H1 (cell line): ENCODE measurements around the gene CLASP2. TPM values are rescaled to one million over a fixed set of nuclear protein-coding genes. Genes with fewer than 3 reads are reported as not detected.

Source experiments
- CTCF ChIA-PET: fragments of 300-600 bp; sonication (Branson Sonifier 250); formaldehyde crosslinking; loops from one replicate; lab custom pipeline; 2021; ENCODE audit not compliant: partially characterized antibody; lab: Charles Lee
- POLR2A ChIA-PET: fragments of 300-600 bp; sonication (Branson Sonifier 250); formaldehyde crosslinking; loops from one replicate; lab custom pipeline; 2021; ENCODE audit warnings: inconsistent platforms; ENCODE audit not compliant: partially characterized antibody; lab: Charles Lee
- DNase-seq, 2 experiments: peaks; one replicate each; pipeline versions ENCODE4 v3.0.0 to v3.0.0-alpha.2; 2010 to 2022; ENCODE audit warnings: low spot score in 2 of 2, low read depth in 1 of 2, mixed read lengths in 1 of 2
- FAIRE-seq: peaks from 2 replicates; lab custom pipeline; 2011; peaks lifted over from hg19 to GRCh38; lab: Jason Lieb, UNC
- H2AFZ ChIP-seq: 2 replicates; pipeline ENCODE4 v1.8.1; 2012; ENCODE audit warnings: low read length, inconsistent platforms
- H2AK5ac ChIP-seq: 2 replicates; pipeline ENCODE4 v1.6.1; 2013; ENCODE audit warnings: low read depth, low read length
- H2BK120ac ChIP-seq: replicated peaks from 2 replicates; pipeline ENCODE3; 2013; ENCODE audit warnings: low read depth, low read length, inconsistent platforms
- H2BK12ac ChIP-seq: 2 replicates; pipeline ENCODE4 v1.6.1; 2013; ENCODE audit warnings: low read depth, low read length
- H2BK15ac ChIP-seq: 2 replicates; pipeline ENCODE4 v1.6.1; 2013; ENCODE audit warnings: low read length
- H2BK20ac ChIP-seq: 2 replicates; pipeline ENCODE4 v1.6.1; 2013; ENCODE audit warnings: low read length
- H2BK5ac ChIP-seq: 2 replicates; pipeline ENCODE4 v1.6.1; 2013; ENCODE audit warnings: low read depth, low read length
- H3K14ac ChIP-seq: 2 replicates; pipeline ENCODE4 v1.6.1; 2013; ENCODE audit warnings: inconsistent platforms; ENCODE audit not compliant: insufficient read length
- H3K18ac ChIP-seq: 2 replicates; pipeline ENCODE4 v1.6.1; 2013; ENCODE audit warnings: low read length; ENCODE audit errors: extremely low read depth
- H3K23ac ChIP-seq: 2 replicates; pipeline ENCODE4 v1.6.1; 2013; ENCODE audit warnings: inconsistent platforms; ENCODE audit not compliant: insufficient read length
- H3K23me2 ChIP-seq: 2 replicates; pipeline ENCODE4 v1.6.1; 2013; ENCODE audit warnings: low read depth, low read length
- H3K27ac ChIP-seq: 2 replicates; pipeline ENCODE4 v1.6.1; 2011; ENCODE audit warnings: low read depth, low read length, inconsistent platforms
- H3K27me3 ChIP-seq, 4 experiments: replicated peaks in 1 of 4; 1 replicate in 1 of 4; 2 replicates in 3 of 4; pipeline versions ENCODE4 v1.6.1 to v1.8.1; 2011 to 2013; ENCODE audit warnings: low read length in 3 of 4, mild to moderate bottlenecking in 3 of 4, inconsistent platforms in 2 of 4, mixed read lengths in 2 of 4, moderate library complexity in 1 of 4; ENCODE audit not compliant: control insufficient read depth in 3 of 4, insufficient read depth in 3 of 4; ENCODE audit errors: extremely low read depth in 1 of 4
- H3K36me3 ChIP-seq, 4 experiments: 2 replicates each; pipeline versions ENCODE4 v1.6.1 to v1.8.1; 2011 to 2013; ENCODE audit warnings: mild to moderate bottlenecking in 4 of 4, low read length in 3 of 4, moderate library complexity in 2 of 4, control low read depth in 1 of 4, inconsistent platforms in 1 of 4; ENCODE audit not compliant: insufficient read depth in 4 of 4, control insufficient read depth in 2 of 4
- H3K4ac ChIP-seq: replicated peaks from 2 replicates; pipeline ENCODE3; 2013; ENCODE audit warnings: low read length, low read depth, mixed read lengths, inconsistent platforms; ENCODE audit not compliant: insufficient read length
- H3K4me1 ChIP-seq, 4 experiments: replicated peaks in 1 of 4; 1 replicate in 1 of 4; 2 replicates in 3 of 4; pipeline versions ENCODE4 v1.6.1 to v1.8.1; 2011 to 2013; ENCODE audit warnings: low read length in 3 of 4, inconsistent platforms in 2 of 4, mixed read lengths in 1 of 4; ENCODE audit not compliant: insufficient read depth in 4 of 4, control insufficient read depth in 3 of 4
- H3K4me2 ChIP-seq, 2 experiments: 2 replicates each; pipeline versions ENCODE4 v1.6.1 to v1.8.1; 2011 to 2013; ENCODE audit warnings: low read depth in 2 of 2, low read length in 2 of 2, control low read depth in 1 of 2, inconsistent platforms in 1 of 2, mild to moderate bottlenecking in 1 of 2; ENCODE audit not compliant: insufficient read depth in 1 of 2
- H3K4me3 ChIP-seq, 4 experiments: fragments of 200-600, 300-600 bp in 1 of 4; sonication (generic), shearing (Covaris generic), sonication (Bioruptor Twin) in 1 of 4; 2 replicates each; pipeline versions ENCODE4 v1.5.1 to v1.8.1; 2011 to 2016; ENCODE audit warnings: low read length in 4 of 4, low read depth in 3 of 4, control low read depth in 2 of 4, inconsistent platforms in 2 of 4, mild to moderate bottlenecking in 2 of 4, mixed read lengths in 1 of 4, moderate library complexity in 1 of 4; ENCODE audit not compliant: insufficient read depth in 2 of 4; ENCODE audit errors: extremely low read depth in 1 of 4
- H3K56ac ChIP-seq: replicated peaks from 2 replicates; pipeline ENCODE3; 2013; ENCODE audit warnings: low read depth, mild to moderate bottlenecking, mixed read lengths, low read length, inconsistent platforms; ENCODE audit not compliant: insufficient read length
- H3K79me1 ChIP-seq: 2 replicates; pipeline ENCODE4 v1.6.1; 2013; ENCODE audit warnings: low read depth, low read length, control low read depth
- H3K79me2 ChIP-seq, 2 experiments: 2 replicates each; pipeline versions ENCODE4 v1.6.1 to v1.8.1; 2012 to 2013; ENCODE audit warnings: low read length in 2 of 2, mild to moderate bottlenecking in 2 of 2, inconsistent platforms in 1 of 2; ENCODE audit not compliant: insufficient read depth in 2 of 2, control insufficient read depth in 1 of 2
- H3K9ac ChIP-seq, 4 experiments: replicated peaks in 1 of 4; 1 replicate in 1 of 4; 2 replicates in 3 of 4; pipeline versions ENCODE4 v1.6.1 to v1.8.1; 2011 to 2013; ENCODE audit warnings: low read depth in 3 of 4, low read length in 3 of 4, control low read depth in 2 of 4, mild to moderate bottlenecking in 2 of 4, moderate library complexity in 2 of 4, inconsistent platforms in 1 of 4; ENCODE audit errors: extremely low read depth in 1 of 4
- H3K9me3 ChIP-seq, 2 experiments: 2 replicates each; pipeline versions ENCODE4 v1.6.1 to v1.8.1; 2012 to 2013; ENCODE audit warnings: mild to moderate bottlenecking in 2 of 2, moderate library complexity in 2 of 2, control low read depth in 1 of 2, inconsistent platforms in 1 of 2, low read depth in 1 of 2, low read length in 1 of 2, mixed read lengths in 1 of 2; ENCODE audit not compliant: insufficient read depth in 2 of 2
- H4K20me1 ChIP-seq, 2 experiments: replicated peaks in 1 of 2; 2 replicates each; pipeline versions ENCODE3 to v1.8.1; 2011 to 2013; ENCODE audit warnings: inconsistent platforms in 2 of 2, low read length in 2 of 2, mild to moderate bottlenecking in 1 of 2; ENCODE audit not compliant: insufficient read depth in 2 of 2, control insufficient read depth in 1 of 2
- H4K5ac ChIP-seq: 2 replicates; pipeline ENCODE4 v1.6.1; 2013; ENCODE audit warnings: low read length, low read depth, mixed read lengths, inconsistent platforms; ENCODE audit not compliant: insufficient read length
- H4K8ac ChIP-seq: 2 replicates; pipeline ENCODE4 v1.8.0; 2013; ENCODE audit warnings: mild to moderate bottlenecking, moderate library complexity, low read length, inconsistent platforms; ENCODE audit not compliant: insufficient read depth; ENCODE audit errors: extremely low read depth
- H4K91ac ChIP-seq: replicated peaks from 2 replicates; pipeline ENCODE3; 2013; ENCODE audit warnings: low read length, mixed read lengths, inconsistent platforms; ENCODE audit not compliant: insufficient read length
- EP300 ChIP-seq, 2 experiments: IDR thresholded peaks; 1 replicate in 1 of 2; 2 replicates in 1 of 2; pipeline ENCODE4 v1.6.1; 2011 to 2012; ENCODE audit warnings: low read depth in 2 of 2, low read length in 2 of 2, mild to moderate bottlenecking in 2 of 2, borderline replicate concordance in 1 of 2, inconsistent platforms in 1 of 2, moderate library complexity in 1 of 2
- HDAC2 ChIP-seq, 2 experiments: fragments of 300-600 bp in 1 of 2; sonication (generic) in 1 of 2; IDR thresholded peaks; 2 replicates each; pipeline ENCODE4 v1.6.1; 2011 to 2012; ENCODE audit warnings: low read depth in 2 of 2, low read length in 2 of 2, mild to moderate bottlenecking in 2 of 2, moderate library complexity in 2 of 2, borderline replicate concordance in 1 of 2, inconsistent platforms in 1 of 2
- RNF2 ChIP-seq: fragments of 200-900, 300-1000 bp; sonication (generic); IDR thresholded peaks from 2 replicates; pipeline ENCODE4 v1.7.1; 2016; ENCODE audit warnings: borderline replicate concordance, low read depth, mild to moderate bottlenecking, antibody characterized with exemption, low read length; ENCODE audit not compliant: poor library complexity, severe bottlenecking; ENCODE audit errors: missing control alignments
- WGBS, 2 experiments: shearing (Covaris generic) in 1 of 2; methylation state at CpG; one replicate each; pipeline versions ENCODE4 v1.1.6 to v1.1.7; 2013 to 2015; ENCODE audit warnings: low lambda C conversion rate in 2 of 2, mixed read lengths in 2 of 2, inconsistent platforms in 1 of 2, low coverage in 1 of 2, missing lambda C conversion rate in 1 of 2; ENCODE audit not compliant: insufficient replicate concordance in 2 of 2, insufficient coverage in 1 of 2, insufficient read length in 1 of 2; ENCODE audit errors: extremely low coverage in 1 of 2, missing lambda C conversion rate in 1 of 2; 5-methylcytosine and 5-hydroxymethylcytosine counted together
- polyA plus RNA-seq, 7 experiments: library from polyadenylated mRNA; depleted of rRNA in 3 of 7; stranded (reverse) in 5 of 7; unstranded in 2 of 7; fragments of >200 nt in 5 of 7; fragments of 200-250 nt in 2 of 7; gene quantifications; 1 replicate in 5 of 7; 2 replicates in 1 of 7; 4 replicates in 1 of 7; pipeline versions ENCODE4 v1.2.1 to v1.2.3, GENCODE V29; 2011 to 2013; ENCODE audit warnings: missing spikeins in 2 of 7, mixed read lengths in 2 of 7
- total RNA-seq: library from RNA; stranded (reverse); fragmentation: NEBNext Ultra II Directional; extraction: Animal tissue kit (Norgen Biotek cat#: 25700); gene quantifications from 2 replicates; pipeline ENCODE4 v1.2.1, GENCODE V29; 2021

CLASP2 gene
- total and polyA plus RNA-seq, 2 of the 8 experiments (the other 6 are each of a cell fraction or from before 2014, with no cell fraction given): 21.7 to 58.0 TPM

- Histone ChIP-seq H2AFZ (no peak overlapping the region), H3K14ac (no peak overlapping the region)
- TF ChIP-seq HDAC2 (IDR thresholded peaks at IDR 0.05; ENCODE audit: borderline replicate concordance in 1 of 2, low read depth in 2 of 2, low read length in 2 of 2) (no peak), EP300 (IDR thresholded peaks at IDR 0.05; ENCODE audit: borderline replicate concordance in 1 of 2, low read depth in 2 of 2, low read length in 2 of 2) (peak in 1 of 2 experiments; percentile 80; a peak in 1 of 3 replicates), RNF2 (no peak)
Observed at GRCh38 chr3:33577588-33577987, 140.5 kb downstream of the CLASP2 start.

More at GRCh38 chr3:33577588-33577987, 140.5 kb downstream of the CLASP2 start:
- Histone ChIP-seq H2BK12ac (no peak overlapping the region), H3K9ac (no peak overlapping the region), H2BK5ac (no peak overlapping the region), H3K4me1 (peaks cover 4 to 25% (median 15%) of the 10 kb centered on the region in 4 experiments; a peak in 5 of 7 replicates), H3K18ac (no peak overlapping the region), H3K4ac (no peak overlapping the region), H3K27me3 (no peaks in the 10 kb centered on the region), H3K9me3 (no peaks in the 10 kb centered on the region), H2AK5ac (no peak overlapping the region), H3K56ac (no peak overlapping the region), H2BK20ac (no peak overlapping the region), H4K5ac (no peak overlapping the region), H3K79me2 (no peaks in the 10 kb centered on the region), H3K4me3 (peak overlapping the region in 1 of 4 experiments; percentile 14; a peak in 1 of 8 replicates), H2BK15ac (no peak overlapping the region), H3K27ac (peak overlapping the region; percentile 6; the same call in 1 of the 2 replicates), H3K23ac (no peak overlapping the region), H4K20me1 (no peaks in the 10 kb centered on the region), H4K91ac (no peak overlapping the region), H3K4me2 (peak overlapping the region; percentile 3 to 31; a peak in 1 of 4 replicates), H3K23me2 (no peaks in the 10 kb centered on the region), H3K36me3 (peaks cover 0 to 15% (median 0%) of the 10 kb centered on the region in 4 experiments; a peak in 1 of 8 replicates), H4K8ac (no peak overlapping the region), H3K79me1 (no peaks in the 10 kb centered on the region), H2BK120ac (no peak overlapping the region)
- POLR2A ChIA-PET: interaction anchor here (0.9 kb wide), 1 partner anchor 15 kb away, joined by 3 read pairs; no protein-coding TSS in a partner anchor
- DNase-seq (peak in 1 of 2 experiments; percentile 43), FAIRE-seq (peak; percentile 82)
- 33% methylated on average over 1 of the region's 1 CpG; no CpG with 5 or more reads in 1 of the 2 experiments for WGBS, 2 experiments
- CTCF ChIA-PET: no interaction called here
